ENCODE measurements around the gene STX7.

Gene STX7

GRCh38 chr6:132476688-132477087 lies 36.2 kb downstream of the STX7 start:
- no peak overlapping the region for H3K4me3 ChIP-seq (ENCODE audit: low read depth, low read length)
- no peak for TF ChIP-seq CTCF (IDR thresholded peaks at IDR 0.05; ENCODE audit: low read depth, low read length)

DNA sequence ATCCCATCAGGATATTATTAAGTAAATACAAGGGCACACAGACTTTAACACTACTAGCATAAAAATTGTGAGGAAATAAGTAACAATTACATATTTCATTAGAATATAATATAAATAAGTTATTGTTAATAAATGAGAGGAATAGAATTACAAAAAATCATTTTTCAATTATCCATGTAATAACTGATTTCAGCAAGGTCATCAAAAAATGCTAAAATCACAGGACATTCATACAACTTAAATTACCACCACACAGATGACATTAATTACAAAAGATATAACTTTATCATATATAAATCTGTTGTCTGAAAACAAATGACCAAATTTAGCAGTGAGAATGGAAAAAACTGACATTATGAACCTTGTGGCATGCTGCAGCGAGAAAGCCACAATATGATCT lies 37.0 kb downstream of the STX7 start:
- no peak for TF ChIP-seq CTCF (IDR thresholded peaks at IDR 0.05; ENCODE audit: low read depth, low read length)
- H3K4me3 ChIP-seq (ENCODE audit: low read depth, low read length): no peak overlapping the region

DNA sequence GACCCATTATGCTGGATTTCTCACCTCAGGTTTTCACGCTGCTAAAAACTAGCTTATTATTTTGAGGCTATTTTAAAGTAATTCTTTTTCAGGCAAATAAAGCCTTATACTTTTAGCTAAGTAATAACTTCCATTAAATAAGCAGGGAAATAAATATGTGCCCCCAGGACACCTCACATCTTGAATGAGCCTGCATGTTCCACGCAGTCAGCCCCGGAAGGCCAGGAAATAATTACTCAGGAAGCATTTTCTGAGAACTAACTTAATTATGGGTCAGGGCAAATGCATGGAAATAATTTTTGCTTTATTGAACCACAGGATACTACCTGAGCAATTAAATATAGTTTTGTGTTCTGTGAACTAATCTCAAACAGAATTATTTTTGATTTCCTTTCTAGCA lies 41.1 kb downstream of the STX7 start:
- H3K4me3 ChIP-seq (ENCODE audit: low read depth, low read length): no peak overlapping the region
- no peak for TF ChIP-seq CTCF (IDR thresholded peaks at IDR 0.05; ENCODE audit: low read depth, low read length)

- H3K4me3 ChIP-seq (ENCODE audit: low read depth, low read length): no peak overlapping the region
- no peak for TF ChIP-seq CTCF (IDR thresholded peaks at IDR 0.05; ENCODE audit: low read depth, low read length)
Measured at GRCh38 chr6:132466952-132467351, 46.0 kb downstream of the STX7 start.

DNA sequence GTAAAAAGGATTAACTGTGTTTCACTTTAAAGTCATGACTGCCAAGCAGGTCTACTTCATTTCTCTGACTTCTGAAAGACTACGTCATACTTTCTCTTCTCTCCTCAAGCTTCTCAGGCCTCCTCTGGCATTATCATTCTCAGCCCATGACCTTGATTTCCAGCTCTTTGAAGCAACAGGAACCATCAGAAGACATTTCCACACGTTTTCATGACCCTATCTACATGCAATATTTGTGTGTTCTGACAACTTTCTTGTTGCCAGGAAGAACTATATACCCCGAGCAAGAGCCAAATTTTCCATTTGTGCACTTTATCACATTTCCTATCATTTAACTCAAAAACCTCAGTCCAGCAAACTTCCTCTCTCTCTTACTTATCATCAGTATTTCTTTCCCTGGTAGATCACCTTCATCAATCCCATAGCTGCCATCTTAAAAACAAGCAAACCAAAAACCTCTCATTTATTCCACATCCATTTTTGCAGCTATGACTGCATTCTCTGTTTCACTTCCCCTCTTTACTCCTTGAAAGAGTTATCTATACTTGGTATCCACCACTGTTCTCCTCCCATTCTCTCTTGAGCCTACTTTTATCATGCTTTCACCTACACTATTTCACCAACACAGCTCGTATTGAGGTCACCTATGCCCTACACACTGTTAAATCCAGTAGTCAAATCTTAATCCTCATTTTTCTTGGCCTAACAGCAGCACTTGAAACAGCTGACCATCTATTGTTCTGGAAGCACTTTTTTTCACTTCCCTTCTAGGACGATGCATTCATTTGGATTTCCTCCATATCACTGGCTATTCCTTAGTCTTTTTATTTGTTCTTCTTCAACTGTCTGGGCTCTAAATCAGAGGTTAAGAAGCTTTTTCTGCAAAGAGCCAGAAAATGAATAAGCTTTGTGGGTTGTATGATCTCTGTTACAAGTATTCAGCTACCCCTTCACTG lies 47.1 kb downstream of the STX7 start:
- H3K4me3 ChIP-seq (ENCODE audit: low read depth, low read length): no peak overlapping the region
- TF ChIP-seq CTCF (IDR thresholded peaks at IDR 0.05; ENCODE audit: low read depth, low read length): no peak

- no peak overlapping the region for H3K4me3 ChIP-seq (ENCODE audit: low read depth, low read length)
- no peak for TF ChIP-seq CTCF (IDR thresholded peaks at IDR 0.05; ENCODE audit: low read depth, low read length)
Measured at GRCh38 chr6:132464538-132465256, 48.2 kb downstream of the STX7 start.

GRCh38 chr6:132461958-132462357 lies 51.0 kb downstream of the STX7 start:
- no peak for TF ChIP-seq CTCF (IDR thresholded peaks at IDR 0.05; ENCODE audit: low read depth, low read length)
- no peak overlapping the region for H3K4me3 ChIP-seq (ENCODE audit: low read depth, low read length)
